GM10266 (cell line): Measurements from ENCODE around the gene ARGLU1.
"Not testable (repeated sequence)": the region's sequence is repeated elsewhere in the genome, so short reads cannot be mapped to it uniquely, and the experiment has no call there.

Source experiments
- DNase-seq: peaks from one replicate; pipeline ENCODE4 v3.0.0; 2012; ENCODE audit errors: extremely low spot score
- TF ChIP-seq, protein P1 (sequence below): IDR thresholded peaks from 2 replicates; pipeline ENCODE4 v1.5.1; 2012; ENCODE audit warnings: mild to moderate bottlenecking, low read depth; ENCODE audit not compliant: control insufficient read depth, insufficient read depth; ENCODE audit errors: missing control alignments

Gene ARGLU1

DNA sequence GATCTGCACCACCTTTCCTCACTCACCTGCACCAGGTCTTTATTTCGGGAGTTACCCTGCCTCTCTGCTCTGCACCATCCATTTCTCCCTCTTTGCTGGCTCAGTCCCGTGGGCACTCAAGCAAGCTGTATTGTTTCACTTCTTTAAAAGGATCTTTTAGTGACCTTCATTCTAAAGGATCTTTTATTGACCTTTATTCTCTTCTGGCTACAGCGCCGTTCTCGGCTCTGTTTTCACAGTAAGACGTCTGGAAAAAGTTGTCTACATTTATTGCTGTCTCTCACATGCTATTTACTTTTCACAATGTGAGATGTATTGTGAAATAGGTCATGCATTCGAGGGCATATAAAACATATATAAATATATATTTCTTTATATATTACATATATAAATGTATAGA, 35.6 kb upstream of the ARGLU1 start:
- TF ChIP-seq, protein P1, sequence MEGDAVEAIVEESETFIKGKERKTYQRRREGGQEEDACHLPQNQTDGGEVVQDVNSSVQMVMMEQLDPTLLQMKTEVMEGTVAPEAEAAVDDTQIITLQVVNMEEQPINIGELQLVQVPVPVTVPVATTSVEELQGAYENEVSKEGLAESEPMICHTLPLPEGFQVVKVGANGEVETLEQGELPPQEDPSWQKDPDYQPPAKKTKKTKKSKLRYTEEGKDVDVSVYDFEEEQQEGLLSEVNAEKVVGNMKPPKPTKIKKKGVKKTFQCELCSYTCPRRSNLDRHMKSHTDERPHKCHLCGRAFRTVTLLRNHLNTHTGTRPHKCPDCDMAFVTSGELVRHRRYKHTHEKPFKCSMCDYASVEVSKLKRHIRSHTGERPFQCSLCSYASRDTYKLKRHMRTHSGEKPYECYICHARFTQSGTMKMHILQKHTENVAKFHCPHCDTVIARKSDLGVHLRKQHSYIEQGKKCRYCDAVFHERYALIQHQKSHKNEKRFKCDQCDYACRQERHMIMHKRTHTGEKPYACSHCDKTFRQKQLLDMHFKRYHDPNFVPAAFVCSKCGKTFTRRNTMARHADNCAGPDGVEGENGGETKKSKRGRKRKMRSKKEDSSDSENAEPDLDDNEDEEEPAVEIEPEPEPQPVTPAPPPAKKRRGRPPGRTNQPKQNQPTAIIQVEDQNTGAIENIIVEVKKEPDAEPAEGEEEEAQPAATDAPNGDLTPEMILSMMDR: no peak
- DNase-seq: no peak

DNA sequence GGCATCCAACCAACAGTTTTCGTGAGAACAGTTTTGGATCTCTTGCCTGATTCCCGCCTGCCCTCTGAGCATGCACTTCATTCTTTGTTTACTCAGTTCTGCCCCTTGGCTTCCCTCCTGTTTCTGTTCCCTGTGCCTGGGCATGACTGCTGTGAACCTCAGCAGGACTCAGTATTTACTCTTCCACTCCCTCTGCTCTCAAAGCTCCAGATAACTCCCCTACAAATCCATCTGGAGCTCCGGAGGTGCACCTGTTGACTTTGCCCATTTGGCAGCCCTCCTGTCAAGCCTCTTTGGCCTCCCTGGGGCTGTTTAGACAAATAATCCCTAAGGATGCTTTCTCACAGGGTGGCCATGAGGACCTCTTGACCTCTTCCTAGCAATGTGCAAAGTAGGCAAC, 34.2 kb upstream of the ARGLU1 start:
- TF ChIP-seq, protein P1: no peak
- DNase-seq: no peak

DNA sequence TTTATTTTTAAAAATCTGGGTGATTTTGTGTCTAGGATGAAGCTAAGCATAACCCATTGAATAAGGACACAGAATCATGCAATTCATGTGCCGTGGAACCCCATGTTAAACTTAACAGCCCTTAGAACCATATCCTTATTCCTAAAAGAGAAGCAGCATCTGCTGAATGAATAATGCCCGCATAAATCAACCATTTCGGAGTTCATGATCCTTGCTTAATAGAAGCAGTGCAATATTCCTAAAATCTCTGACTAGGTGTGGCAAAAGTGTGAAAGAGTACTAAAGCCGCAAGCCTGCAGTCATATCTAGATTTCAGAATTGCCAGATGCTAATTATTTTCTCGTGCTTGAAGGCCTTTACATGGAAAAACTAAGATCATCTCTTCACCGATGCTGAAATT, 33.6 kb upstream of the ARGLU1 start:
- DNase-seq: no peak
- TF ChIP-seq, protein P1: no peak

DNA sequence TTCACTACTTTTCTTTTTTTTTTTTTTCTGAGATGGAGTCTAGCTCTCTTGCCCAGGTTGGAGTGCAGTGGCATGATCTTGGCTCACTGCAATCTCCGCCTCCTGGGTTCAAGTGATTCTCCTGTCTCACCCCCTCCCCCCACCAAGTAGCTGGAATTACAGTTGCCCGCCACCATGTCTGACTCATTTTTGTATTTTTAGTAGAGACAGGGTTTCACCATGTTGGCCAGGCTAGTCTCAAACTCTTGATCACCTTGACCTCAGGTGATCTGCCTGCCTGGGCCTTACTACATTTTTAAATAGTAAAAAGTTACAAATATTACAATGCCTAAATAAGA, 32.8 kb upstream of the ARGLU1 start:
- DNase-seq: not testable (repeated sequence)

DNA sequence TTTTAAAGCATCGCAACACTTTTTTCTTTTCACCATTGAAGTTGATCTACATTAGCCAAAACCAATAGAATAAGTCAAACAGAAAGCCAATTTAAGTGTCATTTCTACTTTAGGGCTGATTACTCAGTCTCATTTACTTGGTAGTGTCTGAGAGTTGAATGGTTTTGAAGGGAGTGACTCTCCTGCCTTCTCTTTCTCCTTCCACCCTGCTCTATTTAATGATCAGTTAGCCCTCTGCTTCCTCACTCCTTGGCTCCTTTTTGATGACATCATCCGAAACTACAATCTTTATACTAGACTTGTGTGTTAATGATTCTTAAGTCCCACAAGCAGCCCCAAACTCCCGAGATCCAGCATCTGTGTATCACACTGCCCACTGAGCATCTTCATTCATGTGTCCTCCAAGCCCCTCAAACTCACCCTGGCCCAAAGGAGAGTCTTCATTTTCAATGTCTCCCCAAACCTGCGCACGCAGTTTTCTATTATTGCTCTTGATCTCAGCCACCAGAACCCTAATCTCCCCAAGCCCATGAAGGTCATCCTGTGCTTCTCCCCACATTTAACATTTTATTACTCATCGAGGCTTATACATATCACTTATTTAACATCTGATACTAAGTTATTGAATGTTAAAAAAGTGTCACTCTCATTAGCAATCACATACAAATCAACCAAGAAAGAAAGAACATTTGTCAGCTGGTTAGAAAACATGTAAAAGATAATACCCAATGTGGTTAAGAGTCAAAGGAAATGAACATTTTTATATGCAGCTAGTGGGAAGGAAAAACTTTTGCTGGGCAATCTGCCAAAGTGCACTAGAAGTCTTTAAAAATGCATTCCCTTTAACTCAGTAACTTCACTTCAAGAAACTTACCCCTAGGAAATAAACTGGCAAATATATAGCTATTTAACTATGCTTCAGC, 32.2 kb upstream of the ARGLU1 start:
- TF ChIP-seq, protein P1: no peak
- no peak for DNase-seq

DNA sequence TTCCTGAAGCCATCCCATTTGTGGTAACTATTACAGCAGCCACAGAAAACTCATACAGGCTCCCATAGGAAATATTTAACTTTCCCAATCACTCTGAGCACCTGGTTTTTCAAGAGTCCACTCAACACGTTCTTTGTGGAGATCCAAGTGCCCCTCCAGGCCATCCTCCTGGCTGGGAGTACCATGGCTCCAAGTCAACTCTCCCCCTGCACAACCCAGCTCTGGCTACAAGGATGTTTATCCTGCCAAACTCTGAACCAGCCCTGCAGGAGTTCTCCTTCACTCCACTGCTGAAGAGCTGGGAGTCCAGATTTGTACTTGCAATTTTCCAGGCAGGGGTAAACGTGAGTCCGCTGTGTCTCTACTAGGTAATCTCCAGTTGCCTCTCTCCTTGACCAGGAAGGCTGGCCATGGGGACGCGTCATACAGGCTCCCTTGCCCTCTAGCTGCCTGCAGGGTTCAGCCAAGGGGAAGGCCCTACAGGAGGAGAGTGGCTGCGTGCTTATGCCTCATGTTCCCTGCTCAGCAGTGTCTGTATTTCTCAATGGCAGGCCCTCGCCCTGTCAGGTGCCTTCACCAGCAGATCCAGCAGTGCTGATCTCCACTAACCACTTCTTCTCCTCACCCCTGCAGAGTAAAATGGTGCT, 29.9 kb upstream of the ARGLU1 start:
- TF ChIP-seq, protein P1: no peak

DNA sequence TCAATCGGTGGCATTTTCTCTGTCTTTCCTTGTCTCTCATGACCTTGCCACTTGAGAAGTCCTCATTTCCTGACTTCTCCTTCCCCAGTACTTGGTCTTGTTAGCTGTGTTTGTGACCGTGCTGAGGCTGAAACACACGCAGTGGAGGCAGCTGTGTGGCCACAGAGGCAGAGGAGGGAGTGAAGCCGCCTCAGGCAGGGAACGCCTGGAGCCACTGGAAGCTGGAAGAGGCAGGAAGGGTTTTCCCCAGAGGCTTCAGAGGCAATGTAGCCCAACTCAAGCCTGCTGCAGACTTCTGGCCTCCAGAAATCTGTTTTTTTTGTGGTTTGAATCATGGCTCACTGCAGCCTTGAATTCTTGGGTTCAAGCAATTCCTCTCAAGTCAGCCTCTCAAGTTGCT, 29.2 kb upstream of the ARGLU1 start:
- TF ChIP-seq, protein P1: no peak
- DNase-seq: no peak

More for the DNA sequence above, 29.9 kb upstream of the ARGLU1 start:
- DNase-seq: no peak
